Fibroblast of skin of abdomen (primary cell): ENCODE results near the gene FMNL2.
A peak's percentile ranks its signal among the peaks of the same experiment; 100 is the strongest.

Experiments
- DNase-seq: peaks from one replicate; pipeline ENCODE4 v3.0.0-alpha.2; 2013

The FMNL2 gene

DNA sequence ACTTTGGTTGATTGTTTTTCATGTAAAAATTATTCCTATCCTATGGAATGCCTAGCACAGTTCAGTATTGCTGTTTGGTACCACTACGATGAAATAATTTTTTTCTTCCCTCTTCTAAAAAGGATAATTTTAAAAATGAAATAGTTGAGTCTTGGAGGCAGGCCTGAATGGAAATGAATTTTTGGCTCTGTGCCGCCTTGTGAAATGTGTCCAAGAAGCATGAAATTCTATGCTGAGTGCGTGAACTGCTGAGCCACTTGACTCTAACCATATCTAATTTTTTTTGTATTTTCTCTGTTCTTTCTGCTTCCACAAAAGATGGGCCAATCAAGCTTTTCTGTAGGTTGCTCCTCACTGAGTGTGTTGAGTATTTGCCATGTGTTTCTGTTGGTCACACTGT lies 287.2 kb downstream of the FMNL2 start:
- no peak for DNase-seq

DNA sequence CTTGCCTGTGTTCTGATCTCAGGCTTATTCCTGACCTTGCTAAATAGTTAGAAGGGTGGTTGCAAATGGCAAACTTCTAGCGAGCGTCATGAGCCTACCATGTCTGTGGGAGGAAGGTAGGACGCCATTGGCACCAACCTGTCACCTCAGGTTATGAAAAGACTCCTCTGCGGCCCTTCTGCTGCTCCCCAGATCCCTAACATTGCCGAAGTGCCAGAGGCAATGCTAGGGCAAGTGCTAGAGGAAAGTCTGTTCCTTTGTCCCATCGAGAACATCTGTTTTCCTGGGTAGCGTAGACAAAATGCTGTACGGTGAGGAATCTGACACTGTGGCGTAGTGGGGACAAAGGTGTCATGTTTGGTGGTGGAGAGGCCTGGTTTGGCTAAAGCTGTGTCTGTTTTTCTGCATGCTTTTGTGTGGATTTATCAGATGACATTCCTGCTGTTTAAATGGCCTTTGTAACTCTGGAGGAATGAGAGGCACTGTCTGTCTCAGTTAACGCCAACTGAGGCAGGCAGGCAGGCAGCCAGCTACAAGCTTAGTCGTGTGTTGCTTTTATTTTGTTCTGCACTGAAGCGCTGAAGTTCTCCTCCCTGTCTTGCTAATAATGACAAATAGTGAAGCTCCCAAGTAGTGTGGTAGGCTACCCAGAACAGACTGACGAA lies 288.2 kb downstream of the FMNL2 start:
- DNase-seq, result no peak

DNA sequence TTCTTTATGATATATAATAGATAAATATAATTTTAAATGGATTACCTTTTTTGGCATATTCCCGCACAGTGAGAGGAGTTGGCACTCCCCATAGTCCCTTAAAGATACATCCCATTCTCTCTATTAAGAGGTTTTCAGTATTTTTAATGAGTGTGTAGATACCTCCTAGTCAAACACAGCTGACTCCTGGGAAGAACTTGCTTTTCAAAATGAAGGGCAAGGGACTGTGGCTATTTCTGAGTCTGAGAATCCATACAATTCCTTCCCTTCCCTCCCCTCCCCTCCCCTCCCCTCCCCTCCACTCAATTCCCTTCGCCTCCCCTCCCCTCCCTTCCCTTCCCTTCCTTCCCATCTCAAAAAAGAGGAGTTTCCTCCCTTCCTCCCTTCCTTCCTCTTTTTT lies 288.8 kb downstream of the FMNL2 start:
- DNase-seq, result no peak

DNA sequence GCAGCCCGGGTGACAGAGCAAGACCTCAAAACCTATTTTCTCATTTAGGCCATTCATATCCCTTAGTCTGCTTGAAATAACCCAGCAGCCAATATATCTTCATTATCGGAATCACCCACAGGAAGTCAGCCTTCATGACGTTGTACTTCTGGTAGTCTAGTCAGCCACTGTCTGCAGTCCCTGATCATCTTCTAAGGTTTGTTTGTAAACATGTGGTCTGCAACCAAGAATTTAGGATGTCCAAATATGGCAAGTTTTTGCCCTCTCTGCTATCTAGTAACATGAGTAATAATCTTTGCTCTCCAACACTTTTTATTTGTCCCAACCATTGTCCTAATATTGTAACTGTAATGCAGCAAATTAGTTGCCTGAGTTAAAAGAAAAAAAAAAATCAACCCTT lies 289.8 kb downstream of the FMNL2 start:
- DNase-seq, result peak; percentile 25

DNA sequence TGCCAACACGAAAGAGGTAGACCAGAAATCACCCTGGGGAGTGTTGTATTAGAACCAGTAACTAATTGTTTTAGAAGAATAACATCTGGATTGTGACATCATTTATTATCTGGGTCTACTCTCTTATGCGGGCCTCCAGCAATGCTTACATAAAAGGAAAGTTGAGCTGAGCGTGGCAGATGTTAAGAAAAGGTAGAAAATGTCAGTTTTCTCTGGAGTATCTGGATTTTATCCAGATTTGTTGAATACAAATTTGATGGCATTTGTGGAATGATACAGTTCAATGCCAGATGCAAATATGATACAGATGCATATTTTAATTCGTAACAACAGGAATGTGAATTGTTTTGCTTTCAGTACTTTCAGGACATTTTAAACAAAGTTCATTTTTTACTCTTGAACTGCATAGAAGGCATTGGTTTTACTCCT lies 292.0 kb downstream of the FMNL2 start:
- peak; percentile 48 for DNase-seq

DNA sequence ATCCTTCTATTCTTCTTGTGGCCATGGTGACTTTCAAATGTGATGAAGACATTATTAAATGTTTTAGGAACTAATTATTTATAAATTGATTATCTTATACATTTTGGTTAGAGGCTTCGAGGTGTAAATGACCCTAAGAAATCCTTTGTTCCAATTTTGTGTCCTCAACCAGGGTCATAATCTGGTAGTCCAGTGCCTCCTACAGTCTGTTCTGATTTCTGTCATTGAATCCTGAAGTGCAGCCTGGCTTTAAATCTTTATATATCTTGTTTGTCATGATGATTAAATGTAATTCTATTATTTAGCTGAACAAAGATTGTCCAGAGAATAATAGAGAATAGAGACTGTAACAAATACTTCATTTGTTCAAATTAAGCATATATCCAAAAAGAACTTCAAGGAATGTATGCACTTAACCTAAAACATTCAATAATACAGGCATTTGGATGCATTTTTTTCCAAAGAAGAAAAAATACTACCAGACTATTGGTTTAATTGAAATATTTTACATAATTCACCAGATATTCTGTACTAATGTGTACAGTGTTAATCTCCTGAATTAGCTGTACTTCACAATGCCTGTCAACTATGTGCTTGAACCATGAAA lies 292.5 kb downstream of the FMNL2 start:
- peak; percentile 35 for DNase-seq

DNA sequence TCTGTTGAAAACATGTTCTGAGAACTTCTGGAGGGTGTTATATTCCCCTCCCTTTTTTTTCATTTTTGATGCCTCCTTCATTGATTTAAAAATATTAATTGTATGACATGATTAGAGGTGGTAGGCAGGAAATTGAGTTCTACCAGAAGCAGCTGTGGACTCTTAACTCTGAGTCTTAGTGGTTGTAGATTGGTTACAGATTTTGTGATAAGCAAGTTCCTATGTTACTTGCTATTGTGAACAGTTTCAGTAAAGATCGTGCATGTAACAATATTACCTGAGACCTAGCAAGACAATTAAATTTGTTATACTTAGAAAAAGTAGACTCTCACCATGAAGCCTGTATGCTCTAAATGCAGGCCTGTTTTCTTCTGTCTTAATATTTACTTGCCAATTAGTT lies 294.2 kb downstream of the FMNL2 start:
- DNase-seq, result no peak

DNA sequence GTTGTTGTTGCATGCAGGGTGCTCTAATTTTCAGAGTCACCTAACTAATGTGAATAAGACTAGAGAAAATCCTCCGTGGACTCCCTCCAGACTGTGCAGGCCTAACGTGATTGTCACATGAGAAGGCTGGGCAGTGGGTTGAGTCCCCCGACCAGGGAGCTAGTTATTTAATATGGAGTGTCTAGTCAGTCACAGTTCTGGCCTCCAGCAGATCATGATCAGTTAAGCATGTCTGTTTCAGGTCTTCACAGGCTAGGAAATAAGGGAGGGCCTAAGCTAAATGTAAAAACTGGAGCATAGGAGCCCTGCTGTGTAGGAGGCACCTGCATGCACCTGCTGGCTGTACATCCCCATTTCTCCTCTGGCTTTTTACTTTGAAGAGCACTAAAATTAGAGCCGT lies 295.5 kb downstream of the FMNL2 start:
- no peak for DNase-seq

DNA sequence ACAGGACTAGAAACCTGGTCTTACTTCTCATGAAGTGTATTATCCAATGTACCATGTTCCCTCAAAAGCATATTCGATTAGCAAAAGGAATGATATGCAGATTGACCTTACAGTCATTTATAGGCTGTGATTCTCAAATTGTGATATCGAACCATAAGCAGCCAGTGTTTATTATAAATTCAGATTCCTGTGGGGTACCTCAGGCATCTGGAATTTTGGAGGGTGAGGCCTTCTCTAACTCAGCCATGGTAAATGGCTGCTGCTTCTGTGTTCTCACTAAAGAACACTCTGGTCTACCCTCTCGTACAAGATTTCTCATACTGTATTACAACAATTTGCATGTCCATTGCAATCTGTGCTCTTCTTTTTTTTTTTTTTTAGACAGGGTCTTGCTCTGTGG lies 297.8 kb downstream of the FMNL2 start:
- DNase-seq, result no peak

DNA sequence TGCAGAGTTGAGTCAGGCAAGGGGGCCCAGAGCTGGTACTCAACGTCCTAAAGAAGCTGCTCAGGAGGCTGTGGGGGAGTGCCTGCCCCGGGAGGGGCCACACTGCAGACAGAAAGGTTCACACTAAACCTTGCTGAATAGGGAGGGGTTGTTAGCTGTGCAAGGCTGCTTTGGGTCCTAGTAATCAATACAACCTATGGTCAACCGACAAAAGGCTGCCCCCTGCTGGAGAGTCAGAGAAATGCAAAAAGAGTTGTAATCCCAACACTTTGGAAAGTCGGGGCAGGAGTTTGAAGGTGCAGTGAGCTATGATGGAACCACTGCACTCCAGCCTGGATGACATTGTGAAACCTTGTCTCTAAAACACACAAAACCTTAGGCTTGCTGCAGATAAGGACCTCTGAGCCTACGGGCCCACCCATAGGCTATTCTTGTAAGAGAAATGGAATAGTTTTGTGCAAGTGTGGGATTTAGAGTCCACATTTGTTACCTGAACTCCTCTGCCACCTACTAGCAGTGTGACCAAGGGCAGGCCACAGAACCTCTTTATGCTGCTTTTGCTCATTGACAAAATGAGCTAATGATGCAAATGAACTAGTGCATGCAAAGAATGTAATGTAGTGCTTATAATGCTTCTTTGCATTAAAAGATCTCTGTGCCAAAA lies 300.8 kb downstream of the FMNL2 start:
- DNase-seq, result peak; percentile 50

DNA sequence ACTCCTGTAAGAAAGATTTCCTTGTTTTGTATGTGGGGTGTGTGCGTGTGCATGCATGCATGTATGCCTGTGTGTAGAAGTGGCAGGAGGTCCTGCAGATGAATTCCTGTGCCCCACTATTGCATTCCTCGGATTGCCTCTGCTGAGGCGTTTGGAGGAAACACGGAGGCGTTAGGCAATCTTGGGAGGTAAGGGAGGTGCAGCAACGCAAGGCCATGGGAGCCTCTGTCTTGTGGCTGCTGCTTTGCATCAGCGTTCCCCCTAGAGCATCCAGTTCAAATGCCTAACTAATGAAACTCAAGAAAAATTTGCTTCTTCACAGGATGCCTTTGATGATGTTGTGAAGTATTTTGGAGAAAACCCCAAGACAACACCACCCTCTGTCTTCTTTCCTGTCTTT lies 302.3 kb downstream of the FMNL2 start:
- DNase-seq, result no peak

DNA sequence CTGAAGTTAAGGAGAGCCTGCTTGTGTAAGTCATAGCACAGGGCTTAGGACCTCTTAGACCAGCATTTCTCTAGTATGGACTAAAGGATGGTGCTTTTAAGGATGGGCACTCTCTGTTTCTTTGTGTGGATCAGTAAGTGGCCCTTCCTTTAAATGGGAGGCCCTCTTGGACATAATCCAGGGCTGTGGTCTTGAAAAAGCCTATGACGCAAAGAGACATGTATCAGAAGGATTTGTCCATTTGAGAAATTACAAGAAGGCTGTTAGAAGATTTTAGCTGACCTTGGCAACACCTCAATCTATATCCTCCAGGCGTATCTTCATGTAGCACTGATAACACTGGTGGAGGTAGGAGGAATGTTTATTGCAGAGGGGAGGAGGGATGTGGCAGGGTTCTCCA lies 303.1 kb downstream of the FMNL2 start:
- no peak for DNase-seq

DNA sequence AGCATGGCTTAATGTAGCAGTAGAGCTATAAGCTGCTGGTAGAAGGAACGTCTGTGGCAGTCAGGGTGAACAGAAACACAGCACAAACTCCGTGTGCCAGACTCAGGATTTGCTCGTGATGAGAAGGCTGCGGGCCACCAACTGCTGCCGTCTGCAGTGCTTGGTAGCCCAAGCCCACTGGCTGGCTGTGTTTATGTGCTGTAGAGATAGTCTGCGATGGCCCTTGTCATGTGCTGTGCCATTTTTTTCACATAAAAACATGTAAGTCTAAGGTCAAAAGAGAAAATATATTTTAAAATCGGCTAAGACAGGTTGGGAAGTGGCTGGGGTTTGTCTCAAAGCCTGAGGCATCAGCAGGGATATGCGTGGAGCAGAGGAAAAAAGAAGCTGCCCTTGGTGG lies 303.6 kb downstream of the FMNL2 start:
- DNase-seq, result no peak

DNA sequence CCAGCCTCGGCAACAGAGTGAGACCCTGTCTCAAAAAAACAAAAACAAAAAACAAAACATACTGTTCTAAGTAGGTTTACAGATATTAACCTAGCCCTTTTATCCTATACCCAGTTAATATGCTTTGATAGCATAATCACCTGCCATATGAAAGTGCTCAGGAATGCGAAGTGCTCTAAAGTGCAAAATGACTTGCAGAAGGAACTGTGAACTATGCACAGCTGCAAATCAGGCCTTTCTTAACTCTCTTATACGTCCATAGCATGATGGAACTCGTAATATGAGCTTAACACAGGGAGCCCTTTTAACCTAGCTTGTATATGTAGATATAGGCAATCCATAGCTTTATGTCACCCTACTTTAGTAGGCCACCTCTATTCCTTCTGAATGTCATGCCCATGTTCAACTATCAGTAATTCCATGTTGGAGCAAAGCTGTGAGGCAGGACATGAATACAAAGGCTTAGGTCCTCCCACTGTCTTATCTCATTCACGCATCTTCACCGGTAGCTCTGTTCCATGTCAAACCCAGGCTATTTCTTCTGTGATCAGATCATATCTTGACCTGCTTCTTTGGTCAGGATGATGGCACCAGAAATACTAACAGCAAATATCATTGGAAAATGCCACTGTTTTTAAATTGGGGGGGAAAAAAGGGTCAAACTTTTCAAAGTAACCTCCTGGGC lies 309.4 kb downstream of the FMNL2 start:
- no peak for DNase-seq

DNA sequence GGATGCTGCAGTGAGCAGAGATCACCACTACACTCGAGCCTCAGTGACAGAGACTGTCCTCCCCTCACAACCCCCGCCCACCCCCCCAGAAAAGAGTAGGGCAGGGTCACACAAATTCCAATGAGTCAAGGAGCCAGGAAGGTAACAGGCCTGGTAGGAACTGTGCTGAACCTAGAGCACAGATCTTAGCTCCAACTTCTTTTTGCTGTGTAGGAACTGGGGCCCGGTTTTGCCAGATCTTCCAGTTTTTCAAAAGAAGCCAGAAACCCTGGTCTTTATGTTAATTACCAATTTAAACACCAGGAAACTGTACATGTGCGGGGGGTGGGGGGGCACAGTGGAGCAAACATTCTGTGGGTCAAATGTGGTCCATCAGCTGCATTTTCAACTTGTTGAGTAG lies 311.3 kb downstream of the FMNL2 start:
- DNase-seq, result no peak

DNA sequence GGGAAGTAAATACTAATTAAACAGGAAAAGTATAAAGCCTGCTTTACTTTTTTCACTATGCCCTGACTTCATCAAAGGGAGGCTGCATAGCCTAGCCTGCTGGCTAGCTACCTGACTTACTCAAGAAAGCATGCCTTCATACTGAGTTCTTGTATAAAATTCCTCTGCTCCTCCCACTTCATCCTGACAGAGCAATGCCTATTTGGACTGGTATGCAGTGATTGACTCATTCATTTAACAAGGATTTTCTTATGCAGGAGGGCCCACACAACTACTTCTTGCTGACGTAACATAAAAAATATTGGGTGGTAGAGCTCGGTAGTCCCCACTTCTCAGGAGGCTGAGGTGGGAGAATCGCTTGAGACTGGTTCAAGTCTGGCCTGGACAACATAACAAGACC lies 311.8 kb downstream of the FMNL2 start:
- DNase-seq, result peak; percentile 91

DNA sequence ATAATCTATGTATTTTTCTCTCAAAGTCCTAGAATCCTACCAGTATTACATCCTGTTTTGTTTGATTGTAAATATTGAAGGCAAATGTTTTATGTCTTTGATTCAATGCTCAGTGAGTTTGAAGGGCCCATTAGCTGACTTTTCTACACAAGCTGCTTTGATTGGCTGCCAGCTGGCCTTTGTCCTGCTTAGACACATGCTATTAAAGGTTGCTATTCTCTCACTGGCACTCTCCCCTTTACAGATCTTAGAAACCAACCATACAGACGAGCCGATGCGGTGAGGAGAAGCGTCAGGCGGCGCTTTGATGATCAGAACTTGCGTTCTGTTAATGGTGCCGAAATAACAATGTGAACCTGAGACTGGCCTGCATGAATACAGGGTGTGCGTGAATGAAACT lies 312.6 kb downstream of the FMNL2 start:
- DNase-seq, result peak; percentile 49

DNA sequence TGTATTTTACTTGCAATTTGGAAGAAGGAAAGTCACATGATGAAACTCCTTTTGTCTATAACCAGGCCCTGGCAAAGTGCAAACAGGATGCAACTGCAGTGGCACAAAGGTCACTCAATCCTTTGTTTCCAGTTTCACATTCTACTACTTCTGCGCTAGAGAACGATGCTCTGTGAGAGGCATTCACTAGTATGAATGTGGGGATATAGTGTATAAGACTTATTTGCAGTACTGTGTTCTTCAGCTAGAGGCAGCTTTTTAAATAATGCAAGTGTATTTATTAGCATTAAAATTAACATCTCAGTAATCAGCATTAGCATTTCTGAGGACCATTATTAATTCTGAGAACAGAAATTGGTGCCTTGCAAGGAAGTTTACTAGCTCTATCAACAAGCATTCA lies 313.4 kb downstream of the FMNL2 start:
- no peak for DNase-seq

DNA sequence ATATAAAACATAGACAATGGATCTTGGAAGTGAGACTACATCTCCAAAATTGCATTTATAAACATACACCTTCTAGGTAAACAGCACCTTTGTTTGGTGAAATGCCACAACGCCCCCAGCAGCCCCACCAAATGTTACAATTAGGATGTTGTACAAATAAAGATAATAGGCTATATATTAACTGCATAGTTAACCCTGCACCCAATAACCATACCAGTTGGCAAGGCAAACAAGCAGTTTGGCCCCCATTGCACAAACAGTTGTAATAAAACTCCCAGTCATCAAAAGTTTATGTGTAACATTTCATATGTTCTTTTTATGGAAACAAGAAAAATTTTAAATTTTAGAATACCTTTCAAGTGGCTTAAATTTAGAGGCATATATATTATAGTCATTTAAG lies 315.0 kb downstream of the FMNL2 start:
- no peak for DNase-seq

DNA sequence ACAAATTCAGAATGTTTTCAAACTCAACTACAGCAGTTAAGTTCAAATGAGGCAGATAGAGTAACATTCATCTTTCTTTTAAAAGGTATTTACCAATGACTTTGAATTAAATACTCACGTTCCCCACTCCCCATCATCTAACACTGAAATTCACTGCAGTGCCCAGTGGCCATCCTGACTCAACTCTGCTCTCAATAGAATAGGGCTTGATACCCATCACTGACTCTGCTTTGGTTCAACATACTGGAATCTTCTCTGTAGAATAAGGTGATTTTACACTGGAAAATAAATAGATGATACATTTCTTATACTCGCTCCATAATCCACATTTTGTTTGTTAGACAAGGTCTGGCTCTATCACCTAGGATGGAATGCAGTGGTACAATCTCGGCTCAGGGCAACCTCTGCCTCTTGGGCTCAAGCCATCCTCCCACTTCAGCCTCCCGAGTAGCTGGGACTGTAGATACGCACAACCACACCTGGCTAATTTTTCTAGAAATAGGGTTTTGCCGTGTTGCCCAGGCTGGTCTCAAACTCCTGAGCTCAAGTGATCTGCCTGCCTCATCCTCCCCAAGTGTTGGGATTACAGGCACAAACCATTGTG lies 315.9 kb downstream of the FMNL2 start:
- DNase-seq, result no peak

DNA sequence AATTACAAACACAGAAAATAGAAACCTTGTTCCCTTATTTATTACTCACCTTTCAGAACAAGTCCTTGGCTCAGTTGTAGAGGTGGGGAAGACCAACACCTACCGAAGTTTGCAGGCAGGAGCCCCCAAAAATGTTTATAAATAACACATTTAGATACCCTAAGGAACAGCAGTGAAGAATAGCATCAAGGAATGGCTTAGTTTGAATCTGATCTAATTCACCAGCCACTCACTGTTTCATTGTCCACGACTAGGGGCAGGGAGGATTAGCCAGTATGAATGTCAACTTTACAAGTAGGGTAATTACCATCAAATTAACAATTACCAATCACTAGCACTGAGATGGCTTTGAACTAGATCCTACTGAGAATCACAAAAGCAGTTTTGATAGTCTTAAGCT lies 316.9 kb downstream of the FMNL2 start:
- no peak for DNase-seq

DNA sequence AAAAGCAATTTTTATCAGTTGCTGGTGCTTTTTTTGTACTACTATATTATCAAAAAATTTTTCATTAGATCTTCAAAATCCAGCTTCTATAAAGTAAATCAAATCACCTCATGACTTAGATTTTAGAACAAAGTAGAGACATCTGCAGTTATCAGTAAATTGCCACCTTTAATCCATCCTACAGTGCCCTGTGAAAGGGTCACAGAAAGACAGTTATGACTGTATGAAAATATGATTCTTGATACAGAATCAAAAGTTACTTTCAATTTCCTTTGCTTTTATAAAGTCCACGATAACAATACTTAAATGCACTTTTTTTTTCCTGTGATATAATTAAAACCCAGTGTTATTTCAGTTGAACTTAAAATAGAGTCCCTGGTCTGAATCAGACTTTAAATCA lies 320.9 kb downstream of the FMNL2 start:
- no peak for DNase-seq

DNA sequence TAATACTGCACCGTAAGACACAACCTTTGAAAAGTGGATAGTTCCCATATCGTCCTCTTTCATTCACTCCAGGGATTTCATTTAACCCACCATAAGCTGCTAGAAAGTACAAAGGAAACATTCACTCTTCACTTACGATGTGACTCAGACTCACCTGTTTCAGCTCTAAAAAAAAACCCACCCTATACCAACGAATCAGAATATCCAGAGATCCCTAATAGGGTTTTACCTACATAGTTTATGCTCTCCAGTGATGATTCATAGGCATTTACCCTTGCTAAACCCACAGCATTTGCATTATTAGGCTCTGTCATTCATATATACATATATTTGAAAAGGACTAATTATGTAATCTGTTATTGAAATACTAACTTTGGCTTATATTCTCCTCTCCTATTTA lies 322.1 kb downstream of the FMNL2 start:
- DNase-seq, result no peak
